NCI-H2227 (cell line): ENCODE data around the gene DDIT4.
A peak's percentile ranks its signal among the peaks of the same experiment; 100 is the strongest.
"Not testable (repeated sequence)": the region's sequence is repeated elsewhere in the genome, so short reads cannot be mapped to it uniquely, and the experiment has no call there.

Source experiments
- DNase-seq: peaks from one replicate; lab custom pipeline; 2025; ENCODE audit not compliant: unreplicated experiment; lab: John Stamatoyannopoulos, UW

Gene DDIT4

GRCh38 chr10:72265990-72266865 lies 7.5 kb upstream of the DDIT4 start:
- DNase-seq, result no peak

GRCh38 chr10:72267381-72267780 lies 6.3 kb upstream of the DDIT4 start:
- DNase-seq, result peak; percentile 48

- peak; percentile 59 for DNase-seq
Observed at GRCh38 chr10:72267819-72268399, 5.8 kb upstream of the DDIT4 start.

- DNase-seq, result not testable (repeated sequence)
Observed at GRCh38 chr10:72268475-72269200, 5.1 kb upstream of the DDIT4 start.

GRCh38 chr10:72270607-72271281 lies 3.0 kb upstream of the DDIT4 start:
- no peak for DNase-seq

- peak; percentile 86 for DNase-seq
Observed at GRCh38 chr10:72272689-72273409, 875 bp upstream of the DDIT4 start.

GRCh38 chr10:72274213-72274729 lies 547 bp downstream of the DDIT4 start:
- DNase-seq, result no peak

- DNase-seq, result peak; percentile 54
Observed at GRCh38 chr10:72274730-72275350, 1.1 kb downstream of the DDIT4 start.

GRCh38 chr10:72275351-72276012 lies 1.8 kb downstream of the DDIT4 start:
- peak; percentile 37 for DNase-seq

- DNase-seq, result no peak
Observed at GRCh38 chr10:72276013-72276387, 2.3 kb downstream of the DDIT4 start.

- no peak for DNase-seq
Observed at GRCh38 chr10:72276421-72277339, 3.0 kb downstream of the DDIT4 start.

GRCh38 chr10:72277340-72277995 lies 3.7 kb downstream of the DDIT4 start:
- no peak for DNase-seq

GRCh38 chr10:72277996-72278667 lies 4.4 kb downstream of the DDIT4 start:
- no peak for DNase-seq

- no peak for DNase-seq
Observed at GRCh38 chr10:72278668-72279393, 5.1 kb downstream of the DDIT4 start.

- not testable (repeated sequence) for DNase-seq
Observed at GRCh38 chr10:72279587-72279986, 5.9 kb downstream of the DDIT4 start.

- no peak for DNase-seq
Observed at GRCh38 chr10:72283131-72283530, 9.4 kb downstream of the DDIT4 start.
